GM11168 (cell line): Measurements from ENCODE around the gene HS1BP3.

Experiments
- in situ Hi-C: fragments of 300-500 bp; cut with MboI; formaldehyde crosslinking; loops from one replicate; pipeline ENCODE4 v1.12.0; 2022; ENCODE audit warnings: low sequenced_read_pairs; ENCODE audit not compliant: unreplicated experiment

Gene HS1BP3

GRCh38 chr2:20568501-20569463, 82.1 kb downstream of the HS1BP3 start:
- in situ Hi-C loops = no loop called here

GRCh38 chr2:20567926-20568179, 83.0 kb downstream of the HS1BP3 start:
- in situ Hi-C loops = no loop called here
